HuH-7 (cell line): ENCODE measurements around the gene CROT.

Experiments used
- DNase-seq: peaks from one replicate; pipeline ENCODE4 v3.0.0; 2011; ENCODE audit warnings: low spot score

Gene CROT

GRCh38 chr7:87342231-87342630 is 3.2 kb upstream of the CROT start:
- DNase-seq: no peak

- no peak for DNase-seq
Observed at GRCh38 chr7:87344446-87344845, 1.0 kb upstream of the CROT start.

DNA sequence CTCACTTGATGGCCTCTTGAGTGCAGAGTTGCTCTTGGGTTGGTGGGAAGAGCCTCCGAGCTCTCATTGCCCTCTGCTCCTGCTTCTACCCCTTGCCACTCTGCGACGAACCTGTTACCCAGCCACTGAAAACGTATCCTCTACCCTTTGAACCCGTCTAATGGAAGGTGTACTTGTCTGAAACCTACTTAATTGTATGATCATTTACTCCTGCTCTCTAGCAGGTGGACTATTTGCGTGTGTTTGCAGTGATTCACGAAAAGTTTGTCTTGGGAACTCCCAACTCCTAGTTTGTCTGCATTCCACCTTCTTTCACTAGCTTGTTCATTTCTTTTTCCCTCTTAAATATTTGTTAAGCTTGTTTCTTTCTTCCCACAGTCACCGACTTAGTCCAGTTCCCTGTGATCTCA is 503 bp downstream of the CROT start:
- no peak for DNase-seq

- DNase-seq: no peak
Observed at GRCh38 chr7:87347207-87347606, 1.7 kb downstream of the CROT start.

- DNase-seq: no peak
Observed at GRCh38 chr7:87347664-87348063, 2.2 kb downstream of the CROT start.

DNA sequence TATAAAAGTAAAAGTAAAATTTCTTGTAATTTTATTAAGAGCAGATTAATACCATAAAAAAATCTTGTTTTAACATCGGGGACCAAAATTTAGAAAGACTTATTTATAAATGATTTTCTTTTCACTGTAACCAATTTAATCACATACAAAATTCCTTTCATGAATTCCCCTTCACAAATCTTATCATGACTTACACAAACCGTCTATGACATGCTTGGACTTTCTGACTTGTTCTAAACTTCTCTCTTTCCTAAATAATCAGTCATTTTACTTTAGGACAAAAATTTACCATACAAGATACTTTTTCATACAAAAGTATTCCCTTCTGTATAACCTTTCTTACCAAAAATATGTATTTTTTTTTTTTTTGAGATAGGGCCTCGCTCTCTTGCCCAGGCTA is 9.3 kb downstream of the CROT start:
- DNase-seq: no peak

DNA sequence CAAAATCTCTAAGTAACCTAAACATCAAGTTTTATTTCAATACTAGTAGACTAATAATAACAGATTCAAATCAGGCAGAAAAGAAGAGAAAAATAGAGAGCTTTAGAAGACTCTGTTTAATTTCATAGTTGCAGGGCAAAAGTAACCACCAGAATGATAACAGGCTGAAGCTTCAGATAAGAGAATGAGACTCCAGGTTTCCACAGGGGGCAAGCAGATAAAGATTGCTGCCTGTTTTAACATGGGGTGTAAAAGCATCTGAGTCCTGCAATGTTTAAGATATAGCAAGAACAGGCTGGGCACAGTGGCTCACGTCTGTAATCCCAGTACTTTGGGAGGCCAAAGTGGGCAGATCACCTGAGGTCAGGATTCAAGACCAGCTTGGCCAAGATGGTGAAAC is 11.0 kb downstream of the CROT start:
- DNase-seq: no peak

DNA sequence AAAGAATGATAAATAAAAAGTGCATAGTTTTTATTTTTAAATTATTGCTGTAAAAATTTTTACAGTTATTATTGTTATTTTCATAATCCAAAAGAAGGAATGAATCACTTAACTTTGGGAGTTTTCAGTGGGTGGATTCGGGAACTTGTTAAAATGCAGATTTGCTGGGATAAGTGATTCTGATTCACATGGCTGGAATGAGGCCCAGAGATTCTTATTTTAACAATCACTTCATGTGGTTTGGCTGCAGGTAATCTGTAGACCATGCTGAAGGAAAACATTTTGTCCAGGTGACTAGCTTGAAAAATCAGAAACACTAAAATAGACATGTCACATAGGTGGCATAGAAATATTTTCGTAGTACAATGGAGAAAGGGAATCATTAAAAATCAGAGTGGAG is 13.9 kb downstream of the CROT start:
- DNase-seq: no peak

DNA sequence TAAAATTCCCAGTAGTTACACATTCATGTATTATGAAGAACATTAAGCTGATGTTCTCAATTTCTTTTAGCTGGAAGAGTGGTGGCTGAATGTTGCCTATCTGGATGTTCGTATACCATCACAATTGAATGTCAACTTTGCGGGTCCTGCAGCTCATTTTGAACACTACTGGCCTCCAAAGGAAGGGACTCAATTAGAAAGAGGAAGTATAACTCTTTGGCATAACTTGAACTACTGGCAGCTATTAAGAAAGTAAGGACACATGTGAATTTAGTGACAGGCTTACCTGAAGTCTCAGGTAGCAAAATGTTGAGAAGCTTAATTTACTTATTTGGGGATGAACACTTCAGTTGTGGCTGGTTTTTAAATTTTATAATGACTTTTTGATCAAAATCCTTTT is 15.9 kb downstream of the CROT start:
- no peak for DNase-seq

- no peak for DNase-seq
Observed at GRCh38 chr7:87363342-87363741, 17.9 kb downstream of the CROT start.

DNA sequence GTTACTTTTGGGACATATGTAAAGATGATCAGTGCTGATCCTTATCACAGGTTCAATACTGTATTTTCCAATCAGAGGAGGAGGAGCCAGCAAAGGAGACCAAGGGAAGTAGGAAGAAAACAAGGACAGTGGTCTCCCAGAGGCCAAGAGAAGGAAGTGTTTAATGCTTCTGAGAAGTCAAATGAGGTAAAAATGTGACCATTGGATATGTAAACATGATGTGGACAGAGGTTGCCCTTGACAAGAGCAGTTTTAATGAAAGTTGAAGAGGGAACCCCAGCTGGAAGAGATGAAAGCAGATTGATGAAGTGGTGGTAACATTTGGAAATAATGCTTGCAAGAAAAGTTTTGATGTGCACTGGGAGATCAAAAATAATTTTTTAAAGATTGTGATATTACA is 18.8 kb downstream of the CROT start:
- no peak for DNase-seq

DNA sequence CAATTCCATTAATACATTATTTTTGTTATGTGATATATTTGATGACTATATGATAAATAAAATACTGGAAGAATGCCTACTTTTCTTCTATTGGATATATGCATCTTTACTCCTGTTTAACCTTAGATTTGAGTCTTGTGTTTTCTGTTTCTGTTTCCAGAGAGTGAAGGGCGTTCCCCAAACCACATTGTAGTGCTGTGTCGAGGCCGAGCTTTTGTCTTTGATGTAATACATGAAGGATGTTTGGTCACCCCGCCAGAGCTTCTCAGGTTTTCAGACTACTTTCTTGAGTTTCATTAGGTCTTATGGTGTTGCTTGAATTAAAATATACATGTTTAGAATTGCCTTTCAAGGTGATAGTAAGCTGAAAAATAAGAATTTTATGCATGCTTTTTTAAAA is 23.8 kb downstream of the CROT start:
- DNase-seq: no peak

GRCh38 chr7:87370660-87371180 is 25.3 kb downstream of the CROT start:
- no peak for DNase-seq

- DNase-seq: no peak
Observed at GRCh38 chr7:87375662-87376435, 30.4 kb downstream of the CROT start.

DNA sequence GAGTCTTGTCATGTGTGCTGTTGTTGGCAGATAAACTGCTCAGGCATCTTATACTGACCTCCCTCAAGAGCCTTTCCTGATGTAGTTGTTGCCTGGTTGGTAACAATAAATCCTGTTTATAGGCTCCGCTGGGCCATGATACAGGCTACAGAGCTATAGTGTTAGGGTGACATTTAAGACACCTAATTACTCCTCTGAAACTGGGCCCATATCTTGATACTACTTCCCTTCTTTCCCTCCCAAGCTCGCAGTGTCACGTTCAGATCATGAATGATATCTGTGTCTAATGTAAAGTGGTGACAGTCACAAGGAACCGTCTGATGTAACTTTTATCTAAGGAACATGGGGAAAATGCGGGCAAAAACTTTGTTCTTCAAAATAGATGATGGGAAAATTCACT is 35.4 kb downstream of the CROT start:
- no peak for DNase-seq

DNA sequence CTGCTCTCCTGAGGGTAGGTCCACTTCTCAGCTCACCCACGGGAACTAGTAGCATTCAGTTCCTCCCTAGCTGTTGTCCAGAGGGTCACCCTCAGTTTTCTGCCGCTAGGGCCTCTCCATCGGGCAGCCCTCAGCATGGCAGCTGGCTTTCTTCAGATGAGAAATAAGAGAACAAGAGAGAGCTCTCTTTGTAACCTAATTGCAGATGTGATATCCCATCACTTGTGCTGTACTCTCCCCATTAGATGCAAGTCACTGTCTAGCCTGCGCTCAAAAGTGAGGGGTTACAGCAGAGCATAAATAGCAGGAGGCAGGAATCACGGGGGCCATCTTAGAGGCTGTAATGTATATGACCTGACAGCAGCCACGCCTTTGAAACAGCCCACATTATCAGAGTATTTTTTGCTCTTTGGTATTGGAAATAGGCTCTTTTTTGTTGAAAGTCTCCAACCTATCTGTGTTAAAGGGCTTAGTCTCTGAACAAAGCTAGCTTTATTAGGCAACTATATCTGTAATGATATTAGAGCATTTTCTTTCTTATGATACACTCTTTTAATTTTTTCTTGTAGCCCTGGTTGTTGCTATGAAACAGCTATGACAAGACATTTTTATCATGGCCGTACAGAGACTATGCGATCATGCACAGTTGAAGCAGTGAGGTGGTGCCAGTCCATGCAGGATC is 45.7 kb downstream of the CROT start:
- DNase-seq: no peak

GRCh38 chr7:87395442-87396020 is 50.1 kb downstream of the CROT start:
- DNase-seq: no peak

- DNase-seq: no peak
Observed at GRCh38 chr7:87398446-87398845, 53.0 kb downstream of the CROT start.

DNA sequence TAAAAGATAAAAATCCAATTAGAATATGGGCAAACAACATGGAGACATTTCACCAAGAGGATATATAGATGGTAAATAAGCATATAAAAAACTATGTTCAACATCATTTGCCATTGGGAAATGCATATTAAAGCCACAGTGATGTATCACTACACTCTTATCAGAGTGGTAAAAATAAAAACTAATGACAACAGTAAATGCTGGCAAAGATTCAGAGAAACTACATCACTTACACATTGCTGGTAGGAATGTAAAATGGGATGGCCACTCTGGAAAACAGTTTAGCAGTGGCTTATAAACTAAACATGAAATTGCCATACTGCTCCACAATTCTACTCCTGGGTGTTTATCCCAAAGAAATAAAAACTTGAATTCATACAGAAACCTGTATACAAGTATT is 59.2 kb downstream of the CROT start:
- no peak for DNase-seq

- no peak for DNase-seq
Observed at GRCh38 chr7:87411186-87411585, 65.7 kb downstream of the CROT start.

DNA sequence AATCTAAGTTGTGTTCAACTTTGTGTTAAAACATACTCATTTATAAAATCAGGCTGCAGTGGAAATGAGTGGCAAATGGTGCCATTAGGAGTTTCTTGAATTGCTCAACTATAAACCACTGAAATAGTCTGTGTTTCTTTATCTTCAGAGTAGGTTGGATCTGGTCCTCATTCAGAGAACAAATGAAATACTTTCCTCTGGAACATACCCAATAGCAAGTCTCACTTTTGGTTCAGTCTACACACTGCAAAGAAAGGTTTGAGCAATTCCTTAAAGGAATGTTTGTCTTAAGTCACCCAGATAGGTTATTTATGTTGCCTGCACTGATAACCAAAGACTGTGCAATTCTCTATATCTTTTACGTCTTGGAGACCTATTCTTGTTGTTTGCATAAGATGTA is 67.6 kb downstream of the CROT start:
- DNase-seq: no peak

DNA sequence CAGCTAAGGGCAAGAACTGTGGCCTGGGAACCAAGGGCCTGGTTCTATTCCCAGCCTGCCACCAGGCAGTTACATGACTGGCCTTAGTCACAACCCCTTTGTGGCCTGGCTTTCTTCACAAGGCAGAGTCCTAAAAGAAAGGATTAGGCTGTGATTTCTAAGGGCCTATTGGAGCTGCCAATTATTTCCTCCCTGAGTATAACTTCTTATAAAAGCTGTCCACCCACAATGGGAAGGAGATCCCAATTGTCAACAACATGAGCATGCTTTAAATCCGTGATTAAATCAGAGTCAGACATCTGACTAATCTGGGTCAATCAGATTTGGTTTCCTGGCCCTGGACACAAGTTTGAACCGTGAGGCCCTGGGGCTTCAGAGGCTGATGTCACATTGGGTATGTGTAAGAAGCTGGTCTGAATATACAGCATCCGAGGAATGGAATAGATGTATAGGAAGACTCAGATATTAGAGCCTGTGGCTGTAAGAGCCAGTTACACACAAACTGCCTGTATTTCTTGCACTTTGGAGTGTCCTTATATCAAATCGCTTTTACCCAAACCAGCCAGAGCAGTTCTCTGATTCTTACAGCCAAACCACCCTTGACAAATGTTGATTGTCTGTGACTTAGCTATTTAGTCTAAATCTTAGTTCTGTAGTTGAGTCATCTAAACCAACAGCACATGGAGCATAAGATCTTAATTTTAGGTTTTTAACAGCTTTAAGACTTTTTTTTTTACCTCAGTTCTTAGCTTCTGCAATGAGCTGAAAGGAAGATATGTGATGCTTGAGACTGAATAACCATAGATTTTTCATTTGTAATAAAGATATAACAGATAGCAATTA is 68.7 kb downstream of the CROT start:
- DNase-seq: no peak
